HL-60 (cell line): ENCODE data around the gene MID1.

Experiments
- DNase-seq, 2 experiments: peaks; one replicate each; pipeline ENCODE4 v3.0.0-alpha.2; 2010 to 2020; ENCODE audit warnings: low read depth in 1 of 2, low spot score in 1 of 2
- H3K27ac ChIP-seq: fragments of 250-450 bp; sonication (Bioruptor Pico); replicated peaks from 2 replicates; pipeline ENCODE4 v1.5.1; 2020; ENCODE audit warnings: mild to moderate bottlenecking, moderate library complexity
- H3K27me3 ChIP-seq: fragments of 250-450 bp; sonication (Bioruptor Pico); 2 replicates; pipeline ENCODE4 v1.5.1; 2021; ENCODE audit warnings: mild to moderate bottlenecking, moderate library complexity; ENCODE audit not compliant: insufficient read depth, poor library complexity, severe bottlenecking
- H3K4me3 ChIP-seq: replicated peaks from 2 replicates; pipeline ENCODE4 v1.5.1; 2011; ENCODE audit warnings: mild to moderate bottlenecking, control low read depth, low read length; ENCODE audit not compliant: insufficient read depth
- GABPA ChIP-seq: IDR thresholded peaks from 2 replicates; pipeline ENCODE4 v1.6.1; 2012; ENCODE audit warnings: low read depth
- POLR2AphosphoS5 ChIP-seq: IDR thresholded peaks from 2 replicates; pipeline ENCODE4 v1.6.1; 2012; ENCODE audit warnings: low read depth
- SPI1 ChIP-seq: IDR thresholded peaks from 2 replicates; pipeline ENCODE4 v1.6.1; 2012; ENCODE audit warnings: low read depth, mild to moderate bottlenecking, borderline replicate concordance
- TF ChIP-seq, protein P1 (sequence below): IDR thresholded peaks from 2 replicates; pipeline ENCODE4 v1.6.1; 2012; ENCODE audit warnings: low read depth; ENCODE audit not compliant: insufficient replicate concordance
- TF ChIP-seq, protein P2 (sequence below): IDR thresholded peaks from one replicate; pipeline ENCODE4 v1.5.1; 2011; ENCODE audit warnings: low read length, control low read depth, inconsistent platforms; ENCODE audit not compliant: insufficient read depth

MID1 gene

DNA sequence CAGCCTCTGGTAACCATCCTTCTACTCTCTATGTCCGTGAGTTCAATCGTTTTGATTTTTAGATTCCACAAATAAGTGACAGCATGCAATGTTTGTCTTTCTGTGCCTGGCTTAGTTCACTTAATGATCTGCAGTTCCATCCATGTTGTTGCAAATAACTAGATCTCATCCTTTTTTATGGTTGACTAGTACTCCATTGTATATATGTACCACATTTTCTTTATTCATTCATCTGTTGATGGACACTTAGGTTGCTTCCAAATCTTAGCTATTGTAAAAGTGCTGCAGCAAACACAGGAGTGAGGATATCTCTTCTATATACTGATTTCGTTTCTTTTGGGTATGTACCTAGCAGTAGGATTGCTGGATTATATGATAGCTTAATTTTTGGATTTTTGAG is 140.9 kb downstream of the MID1 start:
- H3K27me3 ChIP-seq, result no peaks in the 10 kb centered on the region
- no peak overlapping the region for H3K27ac ChIP-seq
- H3K4me3 ChIP-seq, result no peak overlapping the region
- no peak for TF ChIP-seq POLR2AphosphoS5
- TF ChIP-seq, protein P1, sequence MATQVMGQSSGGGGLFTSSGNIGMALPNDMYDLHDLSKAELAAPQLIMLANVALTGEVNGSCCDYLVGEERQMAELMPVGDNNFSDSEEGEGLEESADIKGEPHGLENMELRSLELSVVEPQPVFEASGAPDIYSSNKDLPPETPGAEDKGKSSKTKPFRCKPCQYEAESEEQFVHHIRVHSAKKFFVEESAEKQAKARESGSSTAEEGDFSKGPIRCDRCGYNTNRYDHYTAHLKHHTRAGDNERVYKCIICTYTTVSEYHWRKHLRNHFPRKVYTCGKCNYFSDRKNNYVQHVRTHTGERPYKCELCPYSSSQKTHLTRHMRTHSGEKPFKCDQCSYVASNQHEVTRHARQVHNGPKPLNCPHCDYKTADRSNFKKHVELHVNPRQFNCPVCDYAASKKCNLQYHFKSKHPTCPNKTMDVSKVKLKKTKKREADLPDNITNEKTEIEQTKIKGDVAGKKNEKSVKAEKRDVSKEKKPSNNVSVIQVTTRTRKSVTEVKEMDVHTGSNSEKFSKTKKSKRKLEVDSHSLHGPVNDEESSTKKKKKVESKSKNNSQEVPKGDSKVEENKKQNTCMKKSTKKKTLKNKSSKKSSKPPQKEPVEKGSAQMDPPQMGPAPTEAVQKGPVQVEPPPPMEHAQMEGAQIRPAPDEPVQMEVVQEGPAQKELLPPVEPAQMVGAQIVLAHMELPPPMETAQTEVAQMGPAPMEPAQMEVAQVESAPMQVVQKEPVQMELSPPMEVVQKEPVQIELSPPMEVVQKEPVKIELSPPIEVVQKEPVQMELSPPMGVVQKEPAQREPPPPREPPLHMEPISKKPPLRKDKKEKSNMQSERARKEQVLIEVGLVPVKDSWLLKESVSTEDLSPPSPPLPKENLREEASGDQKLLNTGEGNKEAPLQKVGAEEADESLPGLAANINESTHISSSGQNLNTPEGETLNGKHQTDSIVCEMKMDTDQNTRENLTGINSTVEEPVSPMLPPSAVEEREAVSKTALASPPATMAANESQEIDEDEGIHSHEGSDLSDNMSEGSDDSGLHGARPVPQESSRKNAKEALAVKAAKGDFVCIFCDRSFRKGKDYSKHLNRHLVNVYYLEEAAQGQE, result no peak
- no peak for TF ChIP-seq GABPA
- TF ChIP-seq SPI1, result no peak
- TF ChIP-seq, protein P2, sequence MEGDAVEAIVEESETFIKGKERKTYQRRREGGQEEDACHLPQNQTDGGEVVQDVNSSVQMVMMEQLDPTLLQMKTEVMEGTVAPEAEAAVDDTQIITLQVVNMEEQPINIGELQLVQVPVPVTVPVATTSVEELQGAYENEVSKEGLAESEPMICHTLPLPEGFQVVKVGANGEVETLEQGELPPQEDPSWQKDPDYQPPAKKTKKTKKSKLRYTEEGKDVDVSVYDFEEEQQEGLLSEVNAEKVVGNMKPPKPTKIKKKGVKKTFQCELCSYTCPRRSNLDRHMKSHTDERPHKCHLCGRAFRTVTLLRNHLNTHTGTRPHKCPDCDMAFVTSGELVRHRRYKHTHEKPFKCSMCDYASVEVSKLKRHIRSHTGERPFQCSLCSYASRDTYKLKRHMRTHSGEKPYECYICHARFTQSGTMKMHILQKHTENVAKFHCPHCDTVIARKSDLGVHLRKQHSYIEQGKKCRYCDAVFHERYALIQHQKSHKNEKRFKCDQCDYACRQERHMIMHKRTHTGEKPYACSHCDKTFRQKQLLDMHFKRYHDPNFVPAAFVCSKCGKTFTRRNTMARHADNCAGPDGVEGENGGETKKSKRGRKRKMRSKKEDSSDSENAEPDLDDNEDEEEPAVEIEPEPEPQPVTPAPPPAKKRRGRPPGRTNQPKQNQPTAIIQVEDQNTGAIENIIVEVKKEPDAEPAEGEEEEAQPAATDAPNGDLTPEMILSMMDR, result no peak
- no peak for DNase-seq

DNA sequence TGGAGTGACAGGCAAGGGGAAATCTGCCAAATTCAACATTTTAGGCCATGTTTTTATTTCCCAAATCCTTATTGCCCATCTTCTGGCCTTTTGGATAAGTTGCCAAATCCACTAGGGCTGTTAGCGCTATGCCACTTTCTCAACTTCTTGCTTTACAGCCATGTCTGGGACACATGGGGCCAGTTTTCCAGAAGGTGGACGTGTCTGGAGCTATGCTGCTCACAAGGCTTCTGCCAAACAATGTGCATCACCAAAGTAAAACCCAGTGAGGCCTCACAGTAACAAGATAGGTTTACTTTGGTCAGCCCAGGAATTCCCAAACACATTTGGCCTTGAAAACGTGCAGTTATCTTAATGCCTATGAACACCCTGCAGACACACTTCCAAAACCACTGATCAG is 142.9 kb downstream of the MID1 start:
- no peak for DNase-seq
- TF ChIP-seq GABPA, result no peak
- no peak for TF ChIP-seq POLR2AphosphoS5
- TF ChIP-seq SPI1, result no peak
- H3K27ac ChIP-seq, result no peak overlapping the region
- no peaks in the 10 kb centered on the region for H3K27me3 ChIP-seq
- H3K4me3 ChIP-seq, result no peak overlapping the region

DNA sequence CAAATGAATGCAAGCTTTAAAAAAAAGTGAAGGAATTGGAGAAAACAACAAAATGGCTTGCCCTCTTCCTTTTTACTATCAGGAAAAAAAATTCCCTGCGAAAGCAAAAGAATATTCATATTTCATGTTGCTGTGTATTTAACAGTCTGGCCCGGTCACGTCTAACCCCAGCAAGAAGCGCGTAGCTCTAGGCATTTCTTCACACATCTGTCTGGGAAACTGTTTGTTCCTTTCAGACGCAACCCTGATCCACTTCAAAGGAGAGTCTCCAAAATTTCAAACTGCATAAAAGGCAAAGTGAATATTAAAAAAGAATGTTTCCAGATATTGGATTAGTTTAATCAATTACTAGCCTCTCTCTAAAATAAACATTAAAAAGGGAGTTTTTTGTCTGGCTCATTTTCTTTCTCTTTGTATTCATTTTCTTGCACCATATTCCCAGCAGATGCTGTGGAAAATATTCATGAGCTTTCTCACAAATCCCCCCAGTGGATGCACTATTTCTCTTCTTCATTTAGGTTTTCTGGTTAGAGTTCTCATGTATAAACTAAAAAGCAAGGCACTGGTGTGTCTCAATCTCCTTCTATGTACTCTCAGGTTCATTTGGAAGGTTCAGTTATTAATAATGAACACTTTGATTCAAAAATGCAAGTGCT is 145.3 kb downstream of the MID1 start:
- no peak overlapping the region for H3K27ac ChIP-seq
- TF ChIP-seq POLR2AphosphoS5 (no peak), SPI1 (no peak), GABPA (no peak)
- TF ChIP-seq, protein P1, result no peak
- TF ChIP-seq, protein P2, result no peak

DNA sequence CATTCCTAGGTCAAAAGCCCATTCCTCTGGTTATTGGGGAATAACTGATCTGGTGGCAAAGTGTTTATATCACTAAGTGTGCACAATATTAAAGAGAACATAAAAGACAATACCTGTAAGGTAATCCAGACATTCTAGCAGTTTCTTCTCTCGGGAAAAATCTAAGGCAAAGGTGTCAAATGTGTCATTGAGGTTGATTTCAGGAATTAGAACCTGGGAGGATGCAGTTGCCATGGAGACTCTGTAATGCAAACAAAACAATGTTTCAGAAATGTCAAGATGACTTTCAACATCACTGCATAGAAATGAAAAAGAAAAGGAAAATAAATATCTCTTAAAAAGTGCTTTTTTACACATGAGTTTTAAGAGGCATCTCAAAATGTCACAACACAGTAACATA is 145.9 kb downstream of the MID1 start:
- Histone ChIP-seq H3K27ac (no peak overlapping the region), H3K27me3 (no peaks in the 10 kb centered on the region), H3K4me3 (no peak overlapping the region)
- no peak for TF ChIP-seq SPI1
- TF ChIP-seq, protein P2, result no peak
- DNase-seq, result no peak

More for the DNA sequence above, 145.3 kb downstream of the MID1 start:
- H3K4me3 ChIP-seq, result no peak overlapping the region
- H3K27me3 ChIP-seq, result no peaks in the 10 kb centered on the region
- no peak for DNase-seq
